K562 (cell line): ENCODE data around the gene STK4. TPM values are rescaled to one million over a fixed set of nuclear protein-coding genes. Genes with fewer than 3 reads are reported as not detected.

Experiments
- ATAC-seq: fragments of 200-7000 bp; cut with Tn5 transposase; 3 replicates; pipeline ENCODE4 v1.9.1; 2020; ENCODE audit warnings: moderate library complexity
- BruUV-seq: library from RNA; stranded (reverse); fragments of 400-500 nt; replicated peaks from 2 replicates; lab custom pipeline; 2021; lab: Mats Ljungman, UMichigan
- CTCF ChIA-PET: fragments of 300-600 bp; formaldehyde crosslinking; extraction: SDS; loops from one replicate; lab custom pipeline; 2021; ENCODE audit warnings: low intra/inter-chr PET ratio; lab: Yijun Ruan, JAX
- POLR2A ChIA-PET: fragments of 300-600, 350-650 bp; sonication (Branson Sonifier 250); formaldehyde crosslinking; extraction: SDS; loops from one replicate; lab custom pipeline; 2021; ENCODE audit warnings: antibody characterized with exemption, inconsistent platforms; lab: Yijun Ruan, JAX
- DNase-seq, 4 experiments: peaks; one replicate each; pipeline versions ENCODE4 v3.0.0 to v3.0.0-alpha.2; 2011 to 2018; ENCODE audit warnings: low spot score in 3 of 4, mixed read lengths in 3 of 4; ENCODE audit errors: extremely low read depth in 1 of 4
- FAIRE-seq: peaks from 2 replicates; lab custom pipeline; 2011; peaks lifted over from hg19 to GRCh38; lab: Jason Lieb, UNC
- H2AFZ ChIP-seq: 2 replicates; pipeline ENCODE4 v1.6.0; 2011; ENCODE audit warnings: low read depth, low read length, control low read depth, inconsistent platforms
- H3K27ac ChIP-seq: fragments of 200-600 bp; 3 replicates; pipeline ENCODE4 v1.8.0; 2011; ENCODE audit warnings: low read depth, mild to moderate bottlenecking, control low read depth, inconsistent platforms, low read length, moderate library complexity, mixed read lengths; ENCODE audit errors: extremely low read depth
- H3K27me3 ChIP-seq, 2 experiments: fragments of 300-600 bp in 1 of 2; 2 replicates in 1 of 2; 3 replicates in 1 of 2; pipeline versions ENCODE4 v1.6.0 to v1.8.0; 2011; ENCODE audit warnings: inconsistent platforms in 2 of 2, low read length in 2 of 2, mild to moderate bottlenecking in 1 of 2, mixed read lengths in 1 of 2, moderate library complexity in 1 of 2; ENCODE audit not compliant: control insufficient read depth in 2 of 2, insufficient read depth in 2 of 2
- H3K36me3 ChIP-seq: fragments of 300-600 bp; 3 replicates; pipeline ENCODE4 v1.8.0; 2011; ENCODE audit warnings: mild to moderate bottlenecking, low read length, inconsistent platforms; ENCODE audit not compliant: control insufficient read depth, insufficient read depth
- H3K4me1 ChIP-seq, 2 experiments: fragments of 200-600 bp in 1 of 2; replicated peaks in 1 of 2; 2 replicates in 1 of 2; 3 replicates in 1 of 2; pipeline versions ENCODE4 v1.5.1 to v1.8.0; 2011; ENCODE audit warnings: inconsistent platforms in 2 of 2, low read length in 2 of 2, mild to moderate bottlenecking in 1 of 2, mixed read lengths in 1 of 2, moderate library complexity in 1 of 2; ENCODE audit not compliant: control insufficient read depth in 2 of 2, insufficient read depth in 2 of 2
- H3K4me2 ChIP-seq: 2 replicates; pipeline ENCODE4 v1.6.1; 2011; ENCODE audit warnings: low read length, control low read depth, inconsistent platforms, mixed read lengths; ENCODE audit not compliant: insufficient read depth
- H3K4me3 ChIP-seq: fragments of 200-600 bp; sonication (generic), shearing (Covaris generic); 2 replicates; pipeline ENCODE4 v1.5.1; 2016; ENCODE audit warnings: control low read depth, inconsistent platforms
- H3K79me2 ChIP-seq: fragments of 200-600 bp; 3 replicates; pipeline ENCODE4 v1.8.0; 2011; ENCODE audit warnings: low read length, inconsistent platforms; ENCODE audit not compliant: control insufficient read depth, insufficient read depth
- H3K9ac ChIP-seq, 2 experiments: 2 replicates each; pipeline versions ENCODE4 v1.6.0 to v1.6.1; 2011; ENCODE audit warnings: low read depth in 2 of 2, low read length in 2 of 2, control low read depth in 1 of 2, inconsistent platforms in 1 of 2, mild to moderate bottlenecking in 1 of 2, mixed read lengths in 1 of 2; ENCODE audit not compliant: insufficient read depth in 1 of 2
- H3K9me1 ChIP-seq: one replicate; pipeline ENCODE4 v1.6.0; 2011; ENCODE audit warnings: inconsistent platforms, mild to moderate bottlenecking, low read length, moderate library complexity; ENCODE audit not compliant: control insufficient read depth, insufficient read depth
- H3K9me3 ChIP-seq: replicated peaks from 2 replicates; pipeline ENCODE4 v1.5.1; 2011; ENCODE audit warnings: low read depth, low read length, inconsistent platforms; ENCODE audit not compliant: control insufficient read depth, insufficient read depth
- H4K20me1 ChIP-seq: replicated peaks from 2 replicates; pipeline ENCODE4 v1.6.1; 2011; ENCODE audit warnings: low read length, inconsistent platforms, mixed read lengths; ENCODE audit not compliant: control insufficient read depth, insufficient read depth
- ATF7 ChIP-seq: fragments of 450-650 bp; IDR thresholded peaks from 2 replicates; pipeline ENCODE4 v1.7.1; 2014; ENCODE audit warnings: mild to moderate bottlenecking, moderate library complexity
- FOXA3 ChIP-seq, 2 experiments: fragments of 450-650 bp in 1 of 2; sonication (generic) in 1 of 2; formaldehyde crosslinking; IDR thresholded peaks in 1 of 2; conservative IDR thresholded peaks in 1 of 2; 2 replicates each; pipeline versions ENCODE4 v1.4.0 to v1.8.0; 2020 to 2022; ENCODE audit warnings: mild to moderate bottlenecking in 2 of 2, missing genetic modification reagents in 1 of 2
- FOXJ3 ChIP-seq: sonication (generic); formaldehyde crosslinking; IDR thresholded peaks from 2 replicates; pipeline ENCODE4 v1.4.0; 2020; ENCODE audit warnings: mild to moderate bottlenecking, missing genetic modification reagents
- GATA2 ChIP-seq: sonication (generic); formaldehyde crosslinking; IDR thresholded peaks from 2 replicates; pipeline ENCODE4 v1.4.0; 2020; ENCODE audit warnings: mild to moderate bottlenecking, missing genetic modification reagents
- KAT8 ChIP-seq: fragments of 450-650 bp; IDR thresholded peaks from 2 replicates; pipeline ENCODE4 v1.6.1; 2016; ENCODE audit warnings: low read depth, mild to moderate bottlenecking
- MCM2 ChIP-seq: fragments of 450-650 bp; IDR thresholded peaks from 2 replicates; pipeline ENCODE4 v1.6.1; 2017; ENCODE audit warnings: low read depth, mild to moderate bottlenecking
- MEF2A ChIP-seq: IDR thresholded peaks from 2 replicates; pipeline ENCODE4 v1.6.1; 2011; ENCODE audit warnings: low read depth, mild to moderate bottlenecking, low read length, moderate library complexity; ENCODE audit not compliant: control insufficient read depth
- MTA1 ChIP-seq: fragments of 450-650 bp; IDR thresholded peaks from 2 replicates; pipeline ENCODE4 v1.6.1; 2017; ENCODE audit warnings: borderline replicate concordance
- NFYB ChIP-seq: IDR thresholded peaks from 2 replicates; pipeline ENCODE4 v1.6.1; 2011; ENCODE audit warnings: mild to moderate bottlenecking, moderate library complexity; ENCODE audit not compliant: insufficient read length; ENCODE audit errors: extremely low read depth
- PTRF ChIP-seq: fragments of 450-650 bp; IDR thresholded peaks from 2 replicates; pipeline ENCODE4 v1.6.1; 2016; ENCODE audit warnings: mild to moderate bottlenecking, missing genetic modification characterization, missing compliant biosample characterization
- SETDB1 ChIP-seq: IDR thresholded peaks from one replicate; pipeline ENCODE4 v1.6.1; 2012; ENCODE audit warnings: low read length, control low read depth, inconsistent platforms
- SIN3B ChIP-seq: fragments of 450-650 bp; IDR thresholded peaks from 2 replicates; pipeline ENCODE4 v1.6.1; 2017; ENCODE audit warnings: low read depth, mild to moderate bottlenecking, moderate library complexity
- SNAPC5 ChIP-seq: fragments of 250-450 bp; sonication (Bioruptor Pico); IDR thresholded peaks from 2 replicates; pipeline ENCODE4 v1.8.0; 2021; ENCODE audit warnings: moderate library complexity, mild to moderate bottlenecking, inconsistent platforms
- TAL1 ChIP-seq: fragments of 450-650 bp; IDR thresholded peaks from 2 replicates; pipeline ENCODE4 v1.6.1; 2016; ENCODE audit warnings: mild to moderate bottlenecking
- ZC3H11A ChIP-seq: IDR thresholded peaks from 2 replicates; pipeline ENCODE4 v1.6.1; 2012; ENCODE audit warnings: low read depth, low read length, improper control_type of control experiment
- ZNF318 ChIP-seq, 2 experiments: fragments of 450-650 bp; IDR thresholded peaks; 2 replicates each; pipeline ENCODE4 v1.6.1; 2016; ENCODE audit warnings: mild to moderate bottlenecking in 2 of 2, borderline replicate concordance in 1 of 2, low read depth in 1 of 2, moderate library complexity in 1 of 2
- WGBS: fragments of 100-300 bp; shearing (Covaris generic); methylation state at CpG from one replicate; pipeline ENCODE4 v1.1.6; 2016; ENCODE audit warnings: low coverage, mixed read lengths; ENCODE audit not compliant: insufficient coverage; ENCODE audit errors: missing lambda C conversion rate; 5-methylcytosine and 5-hydroxymethylcytosine counted together
- in situ Hi-C: fragments of 300-500 bp; cut with MboI; formaldehyde crosslinking; loops from 4 replicates; pipeline ENCODE4 v1.15.0; 2018; ENCODE audit warnings: inconsistent platforms, mixed read lengths
- intact Hi-C: fragments of 100-400 bp; cut with micrococcal nuclease; formaldehyde crosslinking; loops from 2 replicates; pipeline ENCODE4 v1.14.2; 2022
- polyA plus RNA-seq, 8 experiments: library from polyadenylated mRNA; depleted of rRNA in 4 of 8; stranded (reverse) in 5 of 8; unstranded in 3 of 8; fragments of >200 nt; fragmentation: Nextera tagmentation in 2 of 8; fragmentation: Illumina TruSeq in 1 of 8; extraction: Ambion mirVana in 2 of 8; extraction: Trizol in 1 of 8; gene quantifications; 2 replicates each; pipeline versions ENCODE4 v1.2.1 to v1.2.3, GENCODE V29; 2011 to 2014; ENCODE audit warnings: inconsistent platforms in 1 of 8, missing spikeins in 1 of 8
- total RNA-seq, 7 experiments: library from RNA; depleted of rRNA in 6 of 7; stranded (reverse); fragments of >200 nt in 6 of 7; fragmentation: Illumina TruSeq in 2 of 7; extraction: Trizol in 2 of 7; gene quantifications; 2 replicates each; pipeline versions ENCODE4 v1.2.1 to v1.2.3, GENCODE V29; 2011 to 2021; ENCODE audit warnings: low replicate concordance in 1 of 7

STK4 gene
- total and polyA plus RNA-seq, 9 of the 15 experiments (the other 6 are each of a cell fraction or from before 2014, with no cell fraction given), result 11.9 to 30.6 (median 22.2) TPM

GRCh38 chr20:45097485-45098102 is 131.3 kb downstream of the STK4 start:
- in situ Hi-C loops, result no loop called here
- ATAC-seq (no peak), FAIRE-seq (no peak), DNase-seq (no peak)
- Histone ChIP-seq H3K9me3 (no peaks in the 10 kb centered on the region), H3K9me1 (no peaks in the 10 kb centered on the region), H3K9ac (no peak overlapping the region), H3K27me3 (peaks cover 19 to 29% of the 10 kb centered on the region in 2 experiments), H2AFZ (no peak overlapping the region), H3K4me1 (peaks cover 0 to 16% of the 10 kb centered on the region in 2 experiments; a peak in 1 of 5 replicates), H3K4me3 (no peak overlapping the region), H3K27ac (no peak overlapping the region), H4K20me1 (no peaks in the 10 kb centered on the region), H3K4me2 (no peak overlapping the region), H3K36me3 (no peaks in the 10 kb centered on the region), H3K79me2 (no peaks in the 10 kb centered on the region)
- intact Hi-C loops, result loop anchor here (10.0 kb wide), 1 partner anchor 183 kb away; the partner anchor contains the start of gene PABPC1L
- POLR2A ChIA-PET, result no interaction called here
- BruUV-seq, result no TSS peak
- CTCF ChIA-PET, result interaction anchor here (0.6 kb wide), 1 partner anchor 224 kb away, joined by 5 read pairs; no protein-coding TSS in a partner anchor
- 64% methylated on average over 53 of the region's 56 CpGs for WGBS
- TF ChIP-seq SIN3B (no peak), ATF7 (no peak), ZNF318 (IDR thresholded peaks at IDR 0.05; ENCODE audit: borderline replicate concordance in 1 of 2, low read depth in 1 of 2) (no peak), TAL1 (no peak), MEF2A (no peak), KAT8 (no peak), FOXA3 (CRISPR knock-in tag; conservative IDR thresholded peaks at IDR 0.05 in 1 of 2, IDR thresholded peaks at IDR 0.05 in 1 of 2) (no peak), FOXJ3 (CRISPR knock-in tag) (no peak), GATA2 (no peak), NFYB (no peak), SETDB1 (no peak), MCM2 (no peak), PTRF (tag) (no peak), SNAPC5 (CRISPR knock-in tag) (no peak), ZC3H11A (no peak), MTA1 (no peak)
